ENCODE data around the gene MRPL17. TPM values are rescaled to one million over a fixed set of nuclear protein-coding genes. Genes with fewer than 3 reads are reported as not detected.

MRPL17 gene
- total and polyA plus RNA-seq, 2 experiments from 2014 or later, result 26.7 to 81.8 TPM

DNA sequence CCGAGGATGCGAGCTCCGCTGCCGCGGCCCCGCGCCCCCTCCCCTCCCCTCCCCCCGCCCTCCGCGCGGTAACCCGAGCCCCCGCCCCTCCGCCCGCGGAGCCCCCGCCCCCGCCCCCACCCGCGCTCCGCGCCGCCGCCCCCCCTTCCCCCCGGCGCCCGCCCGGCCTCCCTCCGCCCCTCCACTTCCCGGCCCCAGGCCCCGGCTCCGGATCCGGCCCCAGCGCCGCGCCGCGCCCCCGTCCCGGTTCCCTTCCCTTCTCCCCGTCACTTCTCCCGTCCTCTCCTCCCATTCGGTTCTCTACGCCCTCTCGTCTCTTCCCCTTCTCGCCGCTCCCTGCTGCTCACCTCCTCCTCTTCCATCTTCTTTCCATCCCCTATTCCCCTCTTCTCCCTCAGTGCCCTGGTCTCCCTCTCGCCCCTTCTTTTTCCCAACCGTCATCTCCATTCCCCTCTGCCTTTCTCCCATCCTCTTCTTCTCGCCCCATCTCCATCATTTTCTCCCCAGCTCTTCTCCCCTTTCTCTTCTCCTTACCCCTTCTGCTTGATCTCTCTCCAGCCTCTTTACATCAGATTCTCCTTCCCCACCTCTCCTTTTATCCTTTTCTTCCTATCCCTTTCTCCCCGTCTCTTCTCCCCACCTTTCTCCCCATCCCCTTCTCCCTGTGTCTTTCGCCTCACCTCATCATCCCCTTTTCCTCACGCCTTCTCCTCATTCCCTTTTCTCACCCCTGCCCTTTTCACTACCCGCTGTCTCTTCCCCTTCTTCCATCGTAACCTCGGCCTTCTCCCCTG lies 27.2 kb downstream of the MRPL17 start, which contains the start of gene DCHS1:
Gene DCHS1 (minus strand): TSS at position 20 of the 794 bp plus-strand sequence. CDS start 14,196 bp downstream, outside the sequence.
- Histone ChIP-seq H4K20me1 (replicated peaks; ENCODE audit: insufficient read depth) (no peaks in the 10 kb centered on the region; the same call in 1 of the 2 replicates), H2AFZ (peak within 1 kb of the TSS; percentile 98), H3K4me1 (ENCODE audit: insufficient read depth) (peaks cover 8% of the 10 kb centered on the region), H3K36me3 (ENCODE audit: insufficient read depth) (no peaks in the 10 kb centered on the region), H3F3A (replicated peaks; ENCODE audit: low read depth) (peaks cover 10% of the 10 kb centered on the region; the same call in 1 of the 2 replicates), H3K4me2 (peak within 1 kb of the TSS; percentile 100), H3K27me3 (ENCODE audit: insufficient read depth) (peaks cover 76% of the 10 kb centered on the region), H3K79me2 (replicated peaks; ENCODE audit: insufficient read depth) (no peaks in the 10 kb centered on the region), H3K4me3 (peak within 1 kb of the TSS; percentile 84), H3K9me2 (ENCODE audit: insufficient read depth) (0 out of 2 replicates have a peak, but pooled peaks cover 5% of the 10 kb centered on the region), H3K27ac (ENCODE audit: low read depth) (no peak within 1 kb of the TSS)
- peaks cover 16% of the 10 kb centered on the region for H3K27me3 Mint-ChIP-seq (ENCODE audit: insufficient read depth, low read depth, poor library complexity)
- peaks cover 10% of the 10 kb centered on the region for H3K4me1 Mint-ChIP-seq
- no peak within 1 kb of the TSS for H3K27ac Mint-ChIP-seq
- peak within 1 kb of the TSS; percentile 79 for H3K4me3 Mint-ChIP-seq
- DNase-seq (ENCODE audit: low spot score) (peak; percentile 75), ATAC-seq (peak; percentile 73)
- no peak for TF ChIP-seq EZH2 (IDR thresholded peaks at IDR 0.05; ENCODE audit: low read depth, unreplicated experiment)
- TF ChIP-seq ZNF331 (CRISPR knock-in tag; IDR thresholded peaks at IDR 0.05; ENCODE audit: low read depth), result no peak
- TF ChIP-seq POLR2AphosphoS5 (IDR thresholded peaks at IDR 0.05; ENCODE audit: low read depth), result peak; percentile 25; the same call in 1 of the 2 replicates
- no peaks in the 10 kb centered on the region for H3K36me3 Mint-ChIP-seq (ENCODE audit: low read depth)
- H3K9me3 Mint-ChIP-seq, result no peaks in the 10 kb centered on the region

DNA sequence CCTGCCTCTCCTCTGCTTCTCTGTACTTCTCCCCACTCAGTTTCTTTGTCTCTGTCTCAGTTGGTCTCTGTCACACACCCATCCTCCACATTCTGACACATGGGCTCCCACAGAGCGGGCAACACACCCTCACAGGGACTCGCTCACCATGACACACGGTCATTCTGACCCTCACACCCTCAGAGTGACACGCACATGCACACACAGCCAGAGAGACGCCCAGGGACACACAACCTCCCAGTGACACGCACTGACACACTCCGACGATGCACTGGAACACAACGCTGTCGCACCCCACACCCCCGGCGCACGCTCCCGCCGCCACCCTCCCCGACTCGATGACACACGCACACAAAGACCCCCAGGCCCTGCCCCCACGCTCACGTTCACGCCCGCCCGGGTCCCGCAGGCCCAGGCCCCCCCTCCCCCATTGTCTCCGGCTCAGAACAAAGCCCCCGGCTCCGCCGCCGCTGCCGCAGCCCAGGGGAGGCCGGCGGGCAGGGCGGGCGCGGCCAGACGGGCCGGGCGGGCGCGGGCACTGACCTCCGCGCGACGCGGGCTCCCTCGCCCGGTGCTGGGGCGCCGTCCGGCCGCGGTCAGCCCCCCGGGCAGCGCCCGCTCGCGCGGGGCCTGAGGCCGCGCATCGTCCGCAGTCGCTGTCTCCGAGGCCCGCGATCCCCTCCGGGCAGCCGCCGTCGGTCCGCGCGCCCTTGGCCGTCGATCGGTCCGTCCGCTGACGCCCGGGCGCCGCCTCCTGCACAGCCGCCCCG lies 27.9 kb downstream of the MRPL17 start:
- peak; percentile 41 for DNase-seq (ENCODE audit: low spot score)

More for the DNA sequence above, 27.9 kb downstream of the MRPL17 start:
- Mint-ChIP-seq H3K36me3 (ENCODE audit: low read depth) (no peaks in the 10 kb centered on the region), H3K27me3 (ENCODE audit: insufficient read depth, low read depth, poor library complexity) (peaks cover 16% of the 10 kb centered on the region), H3K4me1 (peaks cover 10% of the 10 kb centered on the region), H3K4me3 (no peak overlapping the region), H3K27ac (no peak overlapping the region), H3K9me3 (no peaks in the 10 kb centered on the region)
- Histone ChIP-seq H2AFZ (peak overlapping the region; percentile 88; the same call in 1 of the 2 replicates), H3K27ac (ENCODE audit: low read depth) (no peak overlapping the region), H3K4me1 (ENCODE audit: insufficient read depth) (peaks cover 8% of the 10 kb centered on the region), H4K20me1 (replicated peaks; ENCODE audit: insufficient read depth) (no peaks in the 10 kb centered on the region; the same call in 1 of the 2 replicates), H3K4me2 (peak overlapping the region; percentile 75), H3K4me3 (peak overlapping the region; percentile 57), H3K27me3 (ENCODE audit: insufficient read depth) (peaks cover 77% of the 10 kb centered on the region), H3F3A (replicated peaks; ENCODE audit: low read depth) (peaks cover 10% of the 10 kb centered on the region; the same call in 1 of the 2 replicates), H3K9me2 (ENCODE audit: insufficient read depth) (0 out of 2 replicates have a peak, but pooled peaks cover 5% of the 10 kb centered on the region), H3K36me3 (ENCODE audit: insufficient read depth) (no peaks in the 10 kb centered on the region), H3K79me2 (replicated peaks; ENCODE audit: insufficient read depth) (no peaks in the 10 kb centered on the region)
- TF ChIP-seq POLR2AphosphoS5 (IDR thresholded peaks at IDR 0.05; ENCODE audit: low read depth) (0 out of 2 replicates have a peak, but pooled peaks have one; percentile 22), ZNF114 (CRISPR knock-in tag; IDR thresholded peaks at IDR 0.05) (no peak)
- TF ChIP-seq, protein P1, sequence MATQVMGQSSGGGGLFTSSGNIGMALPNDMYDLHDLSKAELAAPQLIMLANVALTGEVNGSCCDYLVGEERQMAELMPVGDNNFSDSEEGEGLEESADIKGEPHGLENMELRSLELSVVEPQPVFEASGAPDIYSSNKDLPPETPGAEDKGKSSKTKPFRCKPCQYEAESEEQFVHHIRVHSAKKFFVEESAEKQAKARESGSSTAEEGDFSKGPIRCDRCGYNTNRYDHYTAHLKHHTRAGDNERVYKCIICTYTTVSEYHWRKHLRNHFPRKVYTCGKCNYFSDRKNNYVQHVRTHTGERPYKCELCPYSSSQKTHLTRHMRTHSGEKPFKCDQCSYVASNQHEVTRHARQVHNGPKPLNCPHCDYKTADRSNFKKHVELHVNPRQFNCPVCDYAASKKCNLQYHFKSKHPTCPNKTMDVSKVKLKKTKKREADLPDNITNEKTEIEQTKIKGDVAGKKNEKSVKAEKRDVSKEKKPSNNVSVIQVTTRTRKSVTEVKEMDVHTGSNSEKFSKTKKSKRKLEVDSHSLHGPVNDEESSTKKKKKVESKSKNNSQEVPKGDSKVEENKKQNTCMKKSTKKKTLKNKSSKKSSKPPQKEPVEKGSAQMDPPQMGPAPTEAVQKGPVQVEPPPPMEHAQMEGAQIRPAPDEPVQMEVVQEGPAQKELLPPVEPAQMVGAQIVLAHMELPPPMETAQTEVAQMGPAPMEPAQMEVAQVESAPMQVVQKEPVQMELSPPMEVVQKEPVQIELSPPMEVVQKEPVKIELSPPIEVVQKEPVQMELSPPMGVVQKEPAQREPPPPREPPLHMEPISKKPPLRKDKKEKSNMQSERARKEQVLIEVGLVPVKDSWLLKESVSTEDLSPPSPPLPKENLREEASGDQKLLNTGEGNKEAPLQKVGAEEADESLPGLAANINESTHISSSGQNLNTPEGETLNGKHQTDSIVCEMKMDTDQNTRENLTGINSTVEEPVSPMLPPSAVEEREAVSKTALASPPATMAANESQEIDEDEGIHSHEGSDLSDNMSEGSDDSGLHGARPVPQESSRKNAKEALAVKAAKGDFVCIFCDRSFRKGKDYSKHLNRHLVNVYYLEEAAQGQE (IDR thresholded peaks at IDR 0.05; ENCODE audit: unreplicated experiment), result no peak
- TF ChIP-seq, protein P2, sequence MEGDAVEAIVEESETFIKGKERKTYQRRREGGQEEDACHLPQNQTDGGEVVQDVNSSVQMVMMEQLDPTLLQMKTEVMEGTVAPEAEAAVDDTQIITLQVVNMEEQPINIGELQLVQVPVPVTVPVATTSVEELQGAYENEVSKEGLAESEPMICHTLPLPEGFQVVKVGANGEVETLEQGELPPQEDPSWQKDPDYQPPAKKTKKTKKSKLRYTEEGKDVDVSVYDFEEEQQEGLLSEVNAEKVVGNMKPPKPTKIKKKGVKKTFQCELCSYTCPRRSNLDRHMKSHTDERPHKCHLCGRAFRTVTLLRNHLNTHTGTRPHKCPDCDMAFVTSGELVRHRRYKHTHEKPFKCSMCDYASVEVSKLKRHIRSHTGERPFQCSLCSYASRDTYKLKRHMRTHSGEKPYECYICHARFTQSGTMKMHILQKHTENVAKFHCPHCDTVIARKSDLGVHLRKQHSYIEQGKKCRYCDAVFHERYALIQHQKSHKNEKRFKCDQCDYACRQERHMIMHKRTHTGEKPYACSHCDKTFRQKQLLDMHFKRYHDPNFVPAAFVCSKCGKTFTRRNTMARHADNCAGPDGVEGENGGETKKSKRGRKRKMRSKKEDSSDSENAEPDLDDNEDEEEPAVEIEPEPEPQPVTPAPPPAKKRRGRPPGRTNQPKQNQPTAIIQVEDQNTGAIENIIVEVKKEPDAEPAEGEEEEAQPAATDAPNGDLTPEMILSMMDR (conservative IDR thresholded peaks at IDR 0.05; ENCODE audit: low read depth in 2 of 2), result no peak
- ATAC-seq, result peak; percentile 58

Data from GM23338 (cell line).